Tibial nerve (tissue), 4 donors: Measurements from ENCODE around the gene FAM83F.

Source experiments
- EP300 ChIP-seq, 2 donors: sonication (generic); formaldehyde crosslinking; IDR thresholded peaks; one replicate each; pipeline ENCODE4 v1.6.1; 2017; ENCODE audit warnings: antibody characterized with exemption in 2 of 2, mild to moderate bottlenecking in 1 of 2
- POLR2A ChIP-seq, 2 donors: fragments of 450-650 bp; IDR thresholded peaks; one replicate each; pipeline ENCODE4 v1.6.1; 2017; ENCODE audit warnings: antibody characterized with exemption in 2 of 2, mild to moderate bottlenecking in 2 of 2, moderate library complexity in 2 of 2
- TF ChIP-seq, protein P1 (sequence below), 5 experiments: fragments of 200-600 bp in 3 of 5; fragments of 450-650 bp in 2 of 5; sonication (generic) in 3 of 5; IDR thresholded peaks; one replicate each; pipeline ENCODE4 v1.5.1; 2016 to 2019; ENCODE audit warnings: antibody characterized with exemption in 5 of 5, mild to moderate bottlenecking in 3 of 5, moderate library complexity in 2 of 5

DNA sequence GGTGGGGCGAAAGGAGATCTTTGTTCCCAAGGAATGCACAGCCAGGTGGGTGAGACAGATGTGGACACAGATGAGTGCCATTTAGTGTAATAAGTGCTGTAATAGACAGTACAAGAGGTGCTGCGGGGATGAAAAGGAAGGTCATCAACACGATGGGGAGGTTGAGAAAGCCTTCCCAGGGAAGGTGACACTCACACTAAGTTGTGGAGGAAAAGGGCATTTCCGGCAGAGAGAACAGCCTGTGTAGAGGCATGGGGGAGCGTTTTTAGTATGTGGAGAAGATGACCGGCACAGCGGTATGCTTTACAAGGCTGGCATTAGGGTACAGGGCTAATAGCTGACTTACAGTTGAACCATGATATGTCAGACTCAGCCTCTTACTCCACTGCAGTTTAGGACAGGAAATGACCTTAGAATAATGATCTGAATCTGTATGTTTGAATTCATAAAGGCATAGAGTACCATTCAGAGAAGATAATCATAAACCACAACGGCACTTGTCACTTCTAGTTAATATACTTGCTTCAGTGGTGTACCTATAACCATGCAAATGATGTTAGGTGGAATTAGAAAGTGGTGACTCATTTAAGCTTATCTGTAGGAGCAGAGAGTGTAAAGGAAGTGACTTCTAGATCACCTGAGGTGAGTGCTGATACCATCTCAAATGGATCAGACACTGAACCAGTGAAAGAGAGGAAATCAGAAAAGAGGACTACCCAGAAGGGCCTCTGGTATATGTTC is 60.6 kb downstream of the FAM83F start:
- TF ChIP-seq EP300 (IDR thresholded peaks at IDR 0.05) (no peak), POLR2A (IDR thresholded peaks at IDR 0.05) (no peak)
- TF ChIP-seq, protein P1, sequence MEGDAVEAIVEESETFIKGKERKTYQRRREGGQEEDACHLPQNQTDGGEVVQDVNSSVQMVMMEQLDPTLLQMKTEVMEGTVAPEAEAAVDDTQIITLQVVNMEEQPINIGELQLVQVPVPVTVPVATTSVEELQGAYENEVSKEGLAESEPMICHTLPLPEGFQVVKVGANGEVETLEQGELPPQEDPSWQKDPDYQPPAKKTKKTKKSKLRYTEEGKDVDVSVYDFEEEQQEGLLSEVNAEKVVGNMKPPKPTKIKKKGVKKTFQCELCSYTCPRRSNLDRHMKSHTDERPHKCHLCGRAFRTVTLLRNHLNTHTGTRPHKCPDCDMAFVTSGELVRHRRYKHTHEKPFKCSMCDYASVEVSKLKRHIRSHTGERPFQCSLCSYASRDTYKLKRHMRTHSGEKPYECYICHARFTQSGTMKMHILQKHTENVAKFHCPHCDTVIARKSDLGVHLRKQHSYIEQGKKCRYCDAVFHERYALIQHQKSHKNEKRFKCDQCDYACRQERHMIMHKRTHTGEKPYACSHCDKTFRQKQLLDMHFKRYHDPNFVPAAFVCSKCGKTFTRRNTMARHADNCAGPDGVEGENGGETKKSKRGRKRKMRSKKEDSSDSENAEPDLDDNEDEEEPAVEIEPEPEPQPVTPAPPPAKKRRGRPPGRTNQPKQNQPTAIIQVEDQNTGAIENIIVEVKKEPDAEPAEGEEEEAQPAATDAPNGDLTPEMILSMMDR (IDR thresholded peaks at IDR 0.05) = no peak
